ENCODE data around the gene CEACAM3.

CEACAM3 gene

GRCh38 chr19:41801792-41802211 is 5.4 kb downstream of the CEACAM3 start:
- no peak for TF ChIP-seq CREB5 (CRISPR knock-in tag; IDR thresholded peaks at IDR 0.05; ENCODE audit: low read depth)
- TF ChIP-seq ARNTL (CRISPR knock-in tag; IDR thresholded peaks at IDR 0.05; ENCODE audit: borderline replicate concordance, low read depth): no peak
- no peak for TF ChIP-seq POU6F1 (CRISPR knock-in tag; IDR thresholded peaks at IDR 0.05; ENCODE audit: borderline replicate concordance, low read depth)
- no peak for TF ChIP-seq ZNF8 (CRISPR knock-in tag; IDR thresholded peaks at IDR 0.05)
- no peak for TF ChIP-seq ZC3H10 (CRISPR knock-in tag; IDR thresholded peaks at IDR 0.05)
- no peak for TF ChIP-seq CSDC2 (CRISPR knock-in tag; IDR thresholded peaks at IDR 0.05)
- TF ChIP-seq ZNF70 (CRISPR knock-in tag; IDR thresholded peaks at IDR 0.05): no peak
- TF ChIP-seq ZNF565 (CRISPR knock-in tag; conservative IDR thresholded peaks at IDR 0.05; ENCODE audit: low read depth): no peak
- TF ChIP-seq SNAI2 (CRISPR knock-in tag; IDR thresholded peaks at IDR 0.05): no peak
- TF ChIP-seq PATZ1 (CRISPR knock-in tag; IDR thresholded peaks at IDR 0.05; ENCODE audit: borderline replicate concordance): no peak
- TF ChIP-seq ISL1 (CRISPR knock-in tag; IDR thresholded peaks at IDR 0.05): no peak
- no peak for TF ChIP-seq RARB (CRISPR knock-in tag; IDR thresholded peaks at IDR 0.05)
- no peak for TF ChIP-seq TCF4 (CRISPR knock-in tag; IDR thresholded peaks at IDR 0.05; ENCODE audit: borderline replicate concordance)
- TF ChIP-seq BACH2 (CRISPR knock-in tag; IDR thresholded peaks at IDR 0.05; ENCODE audit: borderline replicate concordance): no peak
- TF ChIP-seq ZFP3 (CRISPR knock-in tag; IDR thresholded peaks at IDR 0.05): no peak
- ATAC-seq: no peak

DNA sequence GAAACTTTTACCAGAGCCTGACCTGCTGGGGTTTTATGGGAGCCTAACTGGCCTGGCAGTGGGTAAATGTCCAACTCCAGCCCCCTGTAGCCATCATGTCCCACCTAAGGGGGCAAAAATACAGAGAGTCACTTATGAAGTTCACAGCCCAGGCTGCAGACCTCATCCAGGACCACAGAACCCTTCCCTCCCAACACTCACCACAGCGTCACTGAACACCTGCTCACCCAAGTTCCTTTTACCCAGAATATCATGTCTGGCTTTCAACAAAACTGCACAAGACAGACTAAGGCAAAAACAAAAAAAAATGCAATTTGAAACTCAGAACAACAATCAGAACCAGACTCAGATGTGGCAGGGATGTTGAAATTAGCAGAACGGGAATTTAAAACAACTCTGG is 6.4 kb downstream of the CEACAM3 start:
- ATAC-seq: no peak
- TF ChIP-seq PATZ1 (CRISPR knock-in tag; IDR thresholded peaks at IDR 0.05; ENCODE audit: borderline replicate concordance): no peak
- no peak for TF ChIP-seq ZNF8 (CRISPR knock-in tag; IDR thresholded peaks at IDR 0.05)
- TF ChIP-seq CREB5 (CRISPR knock-in tag; IDR thresholded peaks at IDR 0.05; ENCODE audit: low read depth): no peak
- no peak for TF ChIP-seq TSHZ2 (CRISPR knock-in tag; IDR thresholded peaks at IDR 0.05)
- TF ChIP-seq PPARA (CRISPR knock-in tag; IDR thresholded peaks at IDR 0.05; ENCODE audit: borderline replicate concordance): no peak
- TF ChIP-seq GLIS3 (CRISPR knock-in tag; IDR thresholded peaks at IDR 0.05): no peak
- no peak for TF ChIP-seq ZNF565 (CRISPR knock-in tag; conservative IDR thresholded peaks at IDR 0.05; ENCODE audit: low read depth)
- no peak for TF ChIP-seq ZC3H10 (CRISPR knock-in tag; IDR thresholded peaks at IDR 0.05)
- TF ChIP-seq SNAI2 (CRISPR knock-in tag; IDR thresholded peaks at IDR 0.05): no peak
- no peak for TF ChIP-seq TOX (CRISPR knock-in tag; IDR thresholded peaks at IDR 0.05; ENCODE audit: borderline replicate concordance)
- no peak for TF ChIP-seq ESRRG (CRISPR knock-in tag; IDR thresholded peaks at IDR 0.05)
